ENCODE results near the gene ANTXR1.

- TF ChIP-seq CTCF (IDR thresholded peaks at IDR 0.05) (no peak), POLR2AphosphoS5 (IDR thresholded peaks at IDR 0.05) (no peak)
Observed at GRCh38 chr2:69163556-69163955, 150.6 kb downstream of the ANTXR1 start.

Measured in gastroesophageal sphincter (tissue), 3 donors.